CD14-positive monocyte (primary cell): ENCODE measurements around the gene MED15. TPM values are rescaled to one million over a fixed set of nuclear protein-coding genes. Genes with fewer than 3 reads are reported as not detected.

Source experiments
- DNase-seq, 3 donors: peaks; one replicate each; pipeline ENCODE4 v3.0.0-alpha.2; 2011 to 2022
- H2AFZ ChIP-seq: 2 replicates; pipeline ENCODE4 v1.6.0; 2012; ENCODE audit warnings: mild to moderate bottlenecking, low read depth, low read length, inconsistent platforms; ENCODE audit not compliant: insufficient read depth, poor library complexity, severe bottlenecking
- H3K27ac ChIP-seq, 2 donors: 1 replicate in 1 of 2; 2 replicates in 1 of 2; pipeline ENCODE4 v1.5.1; 2012 to 2013; ENCODE audit warnings: low read length in 2 of 2, control low read depth in 1 of 2, inconsistent platforms in 1 of 2, low read depth in 1 of 2, mild to moderate bottlenecking in 1 of 2
- H3K27me3 ChIP-seq, 2 donors: one replicate each; pipeline versions ENCODE4 v1.6.0 to v1.6.1; 2011 to 2013; ENCODE audit warnings: low read length in 2 of 2; ENCODE audit not compliant: control insufficient read depth in 2 of 2, insufficient read depth in 2 of 2
- H3K36me3 ChIP-seq, 2 donors: replicated peaks in 1 of 2; 1 replicate in 1 of 2; 2 replicates in 1 of 2; pipeline versions ENCODE4 v1.5.1 to v1.6.1; 2012 to 2013; ENCODE audit warnings: low read length in 2 of 2, control low read depth in 1 of 2, inconsistent platforms in 1 of 2, mild to moderate bottlenecking in 1 of 2; ENCODE audit not compliant: insufficient read depth in 2 of 2, control insufficient read depth in 1 of 2
- H3K4me1 ChIP-seq, 2 donors: 1 replicate in 1 of 2; 2 replicates in 1 of 2; pipeline versions ENCODE4 v1.5.1 to v1.6.1; 2012 to 2013; ENCODE audit warnings: low read length in 2 of 2, control low read depth in 1 of 2, inconsistent platforms in 1 of 2, mild to moderate bottlenecking in 1 of 2, moderate library complexity in 1 of 2; ENCODE audit not compliant: insufficient read depth in 2 of 2, control insufficient read depth in 1 of 2
- H3K4me2 ChIP-seq: replicated peaks from 2 replicates; pipeline ENCODE3; 2012; ENCODE audit warnings: low read length, moderate library complexity, mild to moderate bottlenecking; ENCODE audit not compliant: poor library complexity, severe bottlenecking; ENCODE audit errors: extremely low read depth
- H3K4me3 ChIP-seq, 3 experiments: fragments of 200-600 bp in 1 of 3; sonication (generic) in 1 of 3; replicated peaks in 1 of 3; 1 replicate in 2 of 3; 2 replicates in 1 of 3; pipeline ENCODE4 v1.5.1; 2011 to 2013; ENCODE audit warnings: low read length in 3 of 3, mild to moderate bottlenecking in 3 of 3, control low read depth in 2 of 3, low read depth in 2 of 3, inconsistent platforms in 1 of 3, moderate library complexity in 1 of 3
- H3K79me2 ChIP-seq: 2 replicates; pipeline ENCODE4 v1.6.0; 2012; ENCODE audit warnings: mild to moderate bottlenecking, control low read depth, inconsistent platforms, low read length, moderate library complexity; ENCODE audit not compliant: insufficient read depth
- H3K9ac ChIP-seq: 2 replicates; pipeline ENCODE4 v1.6.0; 2017; ENCODE audit warnings: low read length, mild to moderate bottlenecking; ENCODE audit not compliant: insufficient read depth, poor library complexity, severe bottlenecking
- H3K9me3 ChIP-seq, 2 donors: replicated peaks in 1 of 2; 1 replicate in 1 of 2; 2 replicates in 1 of 2; pipeline versions ENCODE4 v1.5.1 to v1.6.1; 2012 to 2013; ENCODE audit warnings: low read length in 2 of 2, control low read depth in 1 of 2; ENCODE audit not compliant: control insufficient read depth in 1 of 2, insufficient read depth in 1 of 2
- H4K20me1 ChIP-seq: 2 replicates; pipeline ENCODE4 v1.6.0; 2012; ENCODE audit warnings: mild to moderate bottlenecking, low read length, control low read depth, moderate library complexity; ENCODE audit not compliant: insufficient read depth
- H3K27ac Mint-ChIP-seq, 7 donors: one replicate each; pipeline ENCODE4 v1.8.0; 2020; ENCODE audit warnings: mild to moderate bottlenecking in 7 of 7, mixed read lengths in 7 of 7, moderate library complexity in 6 of 7, inconsistent platforms in 2 of 7
- H3K27me3 Mint-ChIP-seq, 3 donors: one replicate each; pipeline ENCODE4 v1.8.0; 2021 to 2022; ENCODE audit warnings: low read depth in 3 of 3, mild to moderate bottlenecking in 3 of 3, mixed read lengths in 3 of 3, moderate library complexity in 3 of 3, inconsistent platforms in 1 of 3
- H3K36me3 Mint-ChIP-seq, 2 donors: one replicate each; pipeline ENCODE4 v1.8.0; 2020; ENCODE audit warnings: mixed read lengths in 2 of 2, inconsistent platforms in 1 of 2, mild to moderate bottlenecking in 1 of 2
- H3K4me1 Mint-ChIP-seq: one replicate; pipeline ENCODE4 v1.8.0; 2020; ENCODE audit warnings: mild to moderate bottlenecking, mixed read lengths
- H3K4me3 Mint-ChIP-seq, 2 donors: one replicate each; pipeline ENCODE4 v1.8.0; 2020; ENCODE audit warnings: mild to moderate bottlenecking in 2 of 2, mixed read lengths in 2 of 2, moderate library complexity in 1 of 2
- H3K9me3 Mint-ChIP-seq, 7 donors: one replicate each; pipeline ENCODE4 v1.8.0; 2020 to 2022; ENCODE audit warnings: mixed read lengths in 7 of 7, mild to moderate bottlenecking in 6 of 7, moderate library complexity in 6 of 7, inconsistent platforms in 2 of 7
- CTCF ChIP-seq: fragments of 200-600 bp; IDR thresholded peaks from one replicate; pipeline ENCODE4 v1.8.0; 2022; ENCODE audit warnings: antibody characterized with exemption, mild to moderate bottlenecking
- WGBS: methylation state at CpG from one replicate; pipeline ENCODE4 v1.1.5; 2013; ENCODE audit warnings: missing lambda C conversion rate; ENCODE audit not compliant: insufficient coverage; 5-methylcytosine and 5-hydroxymethylcytosine counted together
- intact Hi-C, 2 donors: fragments of 100-400 bp; cut with micrococcal nuclease; formaldehyde crosslinking; loops; one replicate each; pipeline versions ENCODE4 v1.15.0 to v1.15.1; 2023
- polyA plus RNA-seq, 3 donors: library from polyadenylated mRNA; depleted of rRNA in 1 of 3; unstranded in 2 of 3; stranded (reverse) in 1 of 3; fragments of 300-500 nt in 2 of 3; fragments of >200 nt in 1 of 3; fragmentation: Illumina TruSeq in 2 of 3; gene quantifications; 1 replicate in 2 of 3; 2 replicates in 1 of 3; pipeline ENCODE4 v1.2.3, GENCODE V29; 2012 to 2021

Gene MED15
- polyA plus RNA-seq, 3 donors = 10.0 to 126 (median 17.8) TPM

- Histone ChIP-seq H3K79me2 (no peaks in the 10 kb centered on the region), H3K36me3 (no peaks in the 10 kb centered on the region), H3K9me3 (no peaks in the 10 kb centered on the region), H3K4me2 (no peak overlapping the region), H3K4me3 (no peak overlapping the region), H3K9ac (no peak overlapping the region), H3K27ac (no peak overlapping the region), H3K27me3 (no peaks in the 10 kb centered on the region), H3K4me1 (no peaks in the 10 kb centered on the region), H2AFZ (no peak overlapping the region), H4K20me1 (no peaks in the 10 kb centered on the region)
- 73% methylated on average over 4 of the region's 5 CpGs for WGBS
- no peaks in the 10 kb centered on the region for H3K9me3 Mint-ChIP-seq
- H3K36me3 Mint-ChIP-seq = no peaks in the 10 kb centered on the region
- H3K27me3 Mint-ChIP-seq = peaks cover 4 to 7% (median 5%) of the 10 kb centered on the region in 3 donors
- no peak overlapping the region for H3K27ac Mint-ChIP-seq
- H3K4me3 Mint-ChIP-seq = no peak overlapping the region
- H3K4me1 Mint-ChIP-seq = no peaks in the 10 kb centered on the region
- no peak for TF ChIP-seq CTCF
- intact Hi-C loops = no loop called here
- no peak for DNase-seq
These were observed 116.8 kb downstream of the MED15 start for GRCh38 chr22:20624161-20624616.

- TF ChIP-seq CTCF = no peak
- H3K27ac ChIP-seq = no peak overlapping the region
- Mint-ChIP-seq H3K9me3 (no peaks in the 10 kb centered on the region), H3K4me3 (no peak overlapping the region), H3K4me1 (no peaks in the 10 kb centered on the region), H3K27me3 (peaks cover 5 to 7% (median 6%) of the 10 kb centered on the region in 3 donors), H3K36me3 (no peaks in the 10 kb centered on the region), H3K27ac (no peak overlapping the region)
- no peaks in the 10 kb centered on the region for H4K20me1 ChIP-seq
- no peak for DNase-seq
- intact Hi-C loops = no loop called here
- no CpG with 5 or more reads among the region's 4 CpGs for WGBS
- H3K4me1 ChIP-seq = no peaks in the 10 kb centered on the region
- H3K79me2 ChIP-seq = no peaks in the 10 kb centered on the region
- no peak overlapping the region for H2AFZ ChIP-seq
- H3K27me3 ChIP-seq = no peaks in the 10 kb centered on the region
- no peaks in the 10 kb centered on the region for H3K9me3 ChIP-seq
- no peaks in the 10 kb centered on the region for H3K36me3 ChIP-seq
- no peak overlapping the region for H3K4me3 ChIP-seq
- H3K9ac ChIP-seq = no peak overlapping the region
- H3K4me2 ChIP-seq = no peak overlapping the region
These were observed 117.9 kb downstream of the MED15 start for GRCh38 chr22:20625270-20625669.
